K562 (cell line): ENCODE results near the gene ERAL1. TPM values are rescaled to one million over a fixed set of nuclear protein-coding genes. Genes with fewer than 3 reads are reported as not detected.
A peak's percentile ranks its signal among the peaks of the same experiment; 100 is the strongest.

Experiments used
- ATF7 ChIP-seq: fragments of 450-650 bp; IDR thresholded peaks from 2 replicates; pipeline ENCODE4 v1.7.1; 2014; ENCODE audit warnings: mild to moderate bottlenecking, moderate library complexity
- BHLHE40 ChIP-seq: IDR thresholded peaks from 2 replicates; pipeline ENCODE4 v1.6.1; 2011; ENCODE audit warnings: low read length, improper control_type of control experiment
- CREB1 ChIP-seq, 2 experiments: sonication (generic) in 1 of 2; formaldehyde crosslinking in 1 of 2; IDR thresholded peaks; 2 replicates each; pipeline versions ENCODE4 v1.6.1 to v1.8.0; 2012 to 2022; ENCODE audit warnings: inconsistent platforms in 1 of 2, mild to moderate bottlenecking in 1 of 2, missing genetic modification reagents in 1 of 2, moderate library complexity in 1 of 2
- EHMT2 ChIP-seq: fragments of 450-650 bp; IDR thresholded peaks from 2 replicates; pipeline ENCODE4 v1.6.1; 2018; ENCODE audit warnings: antibody characterized with exemption
- HNRNPUL1 ChIP-seq: fragments of 200-400 bp; formaldehyde crosslinking; IDR thresholded peaks from 2 replicates; pipeline ENCODE4 v1.6.1; 2017; ENCODE audit warnings: low read length
- JUND ChIP-seq, 2 experiments: IDR thresholded peaks; 2 replicates in 1 of 2; 3 replicates in 1 of 2; pipeline ENCODE4 v1.6.1; 2011; ENCODE audit warnings: borderline replicate concordance in 2 of 2, low read depth in 2 of 2, low read length in 2 of 2, improper control_type of control experiment in 1 of 2, missing biosample characterization in 1 of 2, missing genetic modification characterization in 1 of 2, missing genetic modification reagents in 1 of 2
- KAT7 ChIP-seq: sonication (generic); formaldehyde crosslinking; IDR thresholded peaks from 2 replicates; pipeline ENCODE4 v1.8.0; 2022; ENCODE audit warnings: missing genetic modification reagents, mild to moderate bottlenecking, borderline replicate concordance
- MCM2 ChIP-seq: fragments of 450-650 bp; IDR thresholded peaks from 2 replicates; pipeline ENCODE4 v1.6.1; 2017; ENCODE audit warnings: low read depth, mild to moderate bottlenecking
- PCBP1 ChIP-seq: fragments of 200-400 bp; formaldehyde crosslinking; IDR thresholded peaks from 2 replicates; pipeline ENCODE4 v1.6.1; 2018; ENCODE audit warnings: mild to moderate bottlenecking, low read depth, low read length; ENCODE audit not compliant: poor library complexity, severe bottlenecking
- PHTF2 ChIP-seq: fragments of 250-450 bp; sonication (Bioruptor Pico); IDR thresholded peaks from 2 replicates; pipeline ENCODE4 v1.5.0; 2021; ENCODE audit warnings: mild to moderate bottlenecking
- POLR2A ChIP-seq: fragments of 450-650 bp; conservative IDR thresholded peaks from 2 replicates; pipeline ENCODE4 v1.6.1; 2016
- SMARCE1 ChIP-seq: fragments of 450-650 bp; IDR thresholded peaks from 2 replicates; pipeline ENCODE4 v1.7.1; 2016; ENCODE audit warnings: mild to moderate bottlenecking
- ZNF174 ChIP-seq: fragments of 250-450 bp; sonication (Bioruptor Pico); IDR thresholded peaks from 2 replicates; pipeline ENCODE4 v1.4.0; 2020; ENCODE audit warnings: mild to moderate bottlenecking
- ZNF695 ChIP-seq: fragments of 450-650 bp; formaldehyde crosslinking; IDR thresholded peaks from 2 replicates; pipeline ENCODE4 v1.4.0; 2020; ENCODE audit warnings: mild to moderate bottlenecking, moderate library complexity
- polyA plus RNA-seq, 8 experiments: library from polyadenylated mRNA; depleted of rRNA in 4 of 8; stranded (reverse) in 5 of 8; unstranded in 3 of 8; fragments of >200 nt; fragmentation: Nextera tagmentation in 2 of 8; fragmentation: Illumina TruSeq in 1 of 8; extraction: Ambion mirVana in 2 of 8; extraction: Trizol in 1 of 8; gene quantifications; 2 replicates each; pipeline versions ENCODE4 v1.2.1 to v1.2.3, GENCODE V29; 2011 to 2014; ENCODE audit warnings: inconsistent platforms in 1 of 8, missing spikeins in 1 of 8
- total RNA-seq, 7 experiments: library from RNA; depleted of rRNA in 6 of 7; stranded (reverse); fragments of >200 nt in 6 of 7; fragmentation: Illumina TruSeq in 2 of 7; extraction: Trizol in 2 of 7; gene quantifications; 2 replicates each; pipeline versions ENCODE4 v1.2.1 to v1.2.3, GENCODE V29; 2011 to 2021; ENCODE audit warnings: low replicate concordance in 1 of 7
- TF ChIP-seq, protein P1 (sequence below): fragments of 250-450 bp; sonication (Bioruptor Pico); IDR thresholded peaks from 2 replicates; pipeline ENCODE4 v1.4.0; 2020
- TF ChIP-seq, protein P2 (sequence below): fragments of 250-450 bp; sonication (Bioruptor Pico); IDR thresholded peaks from 2 replicates; pipeline ENCODE4 v1.5.0; 2022; ENCODE audit warnings: mild to moderate bottlenecking
- TF ChIP-seq, protein P3 (sequence below), 2 experiments: fragments of 250-450 bp in 1 of 2; fragments of 450-650 bp in 1 of 2; sonication (Bioruptor Pico) in 1 of 2; IDR thresholded peaks; 2 replicates each; pipeline versions ENCODE4 v1.6.1 to v1.8.0; 2016 to 2021; ENCODE audit warnings: mild to moderate bottlenecking in 2 of 2, moderate library complexity in 2 of 2, missing compliant biosample characterization in 1 of 2, missing genetic modification characterization in 1 of 2
- TF ChIP-seq, protein P4 (sequence below): IDR thresholded peaks from 2 replicates; pipeline ENCODE4 v1.6.1; 2014; ENCODE audit warnings: antibody characterized with exemption

Gene ERAL1
- total and polyA plus RNA-seq, 9 of the 15 experiments (the other 6 are each of a cell fraction or from before 2014, with no cell fraction given): 37.5 to 351 (median 106) TPM

DNA sequence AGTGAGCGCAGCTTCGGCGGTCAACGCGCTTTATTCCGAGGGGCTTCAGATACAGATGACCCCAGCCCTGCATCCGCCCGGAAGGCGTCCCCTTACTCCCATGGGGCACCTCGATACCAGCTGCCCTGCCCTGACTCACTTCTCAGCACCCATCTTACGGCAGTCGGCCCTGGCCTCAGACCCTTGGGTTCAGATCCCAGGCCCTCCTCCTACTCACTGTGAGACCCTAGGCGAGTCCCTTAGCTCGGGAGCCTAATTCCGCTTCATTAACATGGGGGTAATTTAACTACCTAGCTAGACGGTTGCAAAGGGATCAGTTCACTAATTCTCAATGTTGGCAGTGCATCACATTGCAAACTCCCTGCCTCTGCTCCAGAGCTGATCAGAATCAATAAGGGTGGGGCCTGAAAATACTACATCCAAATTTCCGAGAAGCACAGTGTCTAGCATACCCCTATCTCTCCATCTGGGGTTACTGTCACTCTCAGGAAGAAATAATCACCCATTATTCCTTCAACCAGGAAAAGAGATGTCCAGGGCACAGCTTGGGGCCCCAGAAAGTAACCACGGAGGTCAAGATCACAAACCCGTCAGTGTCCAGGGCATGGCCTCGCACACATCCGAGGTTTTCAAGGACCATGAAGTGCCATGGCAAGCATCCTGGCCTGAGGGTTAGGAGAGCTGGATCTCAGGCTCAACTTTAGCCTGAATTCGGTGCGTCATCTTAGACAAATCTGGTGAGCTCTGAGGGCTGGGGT lies 43.1 kb downstream of the ERAL1 start (continued):
- TF ChIP-seq, protein P1, sequence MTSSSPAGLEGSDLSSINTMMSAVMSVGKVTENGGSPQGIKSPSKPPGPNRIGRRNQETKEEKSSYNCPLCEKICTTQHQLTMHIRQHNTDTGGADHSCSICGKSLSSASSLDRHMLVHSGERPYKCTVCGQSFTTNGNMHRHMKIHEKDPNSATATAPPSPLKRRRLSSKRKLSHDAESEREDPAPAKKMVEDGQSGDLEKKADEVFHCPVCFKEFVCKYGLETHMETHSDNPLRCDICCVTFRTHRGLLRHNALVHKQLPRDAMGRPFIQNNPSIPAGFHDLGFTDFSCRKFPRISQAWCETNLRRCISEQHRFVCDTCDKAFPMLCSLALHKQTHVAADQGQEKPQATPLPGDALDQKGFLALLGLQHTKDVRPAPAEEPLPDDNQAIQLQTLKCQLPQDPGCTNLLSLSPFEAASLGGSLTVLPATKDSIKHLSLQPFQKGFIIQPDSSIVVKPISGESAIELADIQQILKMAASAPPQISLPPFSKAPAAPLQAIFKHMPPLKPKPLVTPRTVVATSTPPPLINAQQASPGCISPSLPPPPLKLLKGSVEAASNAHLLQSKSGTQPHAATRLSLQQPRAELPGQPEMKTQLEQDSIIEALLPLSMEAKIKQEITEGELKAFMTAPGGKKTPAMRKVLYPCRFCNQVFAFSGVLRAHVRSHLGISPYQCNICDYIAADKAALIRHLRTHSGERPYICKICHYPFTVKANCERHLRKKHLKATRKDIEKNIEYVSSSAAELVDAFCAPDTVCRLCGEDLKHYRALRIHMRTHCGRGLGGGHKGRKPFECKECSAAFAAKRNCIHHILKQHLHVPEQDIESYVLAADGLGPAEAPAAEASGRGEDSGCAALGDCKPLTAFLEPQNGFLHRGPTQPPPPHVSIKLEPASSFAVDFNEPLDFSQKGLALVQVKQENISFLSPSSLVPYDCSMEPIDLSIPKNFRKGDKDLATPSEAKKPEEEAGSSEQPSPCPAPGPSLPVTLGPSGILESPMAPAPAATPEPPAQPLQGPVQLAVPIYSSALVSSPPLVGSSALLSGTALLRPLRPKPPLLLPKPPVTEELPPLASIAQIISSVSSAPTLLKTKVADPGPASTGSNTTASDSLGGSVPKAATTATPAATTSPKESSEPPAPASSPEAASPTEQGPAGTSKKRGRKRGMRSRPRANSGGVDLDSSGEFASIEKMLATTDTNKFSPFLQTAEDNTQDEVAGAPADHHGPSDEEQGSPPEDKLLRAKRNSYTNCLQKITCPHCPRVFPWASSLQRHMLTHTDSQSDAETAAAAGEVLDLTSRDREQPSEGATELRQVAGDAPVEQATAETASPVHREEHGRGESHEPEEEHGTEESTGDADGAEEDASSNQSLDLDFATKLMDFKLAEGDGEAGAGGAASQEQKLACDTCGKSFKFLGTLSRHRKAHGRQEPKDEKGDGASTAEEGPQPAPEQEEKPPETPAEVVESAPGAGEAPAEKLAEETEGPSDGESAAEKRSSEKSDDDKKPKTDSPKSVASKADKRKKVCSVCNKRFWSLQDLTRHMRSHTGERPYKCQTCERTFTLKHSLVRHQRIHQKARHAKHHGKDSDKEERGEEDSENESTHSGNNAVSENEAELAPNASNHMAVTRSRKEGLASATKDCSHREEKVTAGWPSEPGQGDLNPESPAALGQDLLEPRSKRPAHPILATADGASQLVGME (CRISPR knock-in tag): 0 out of 2 replicates have a peak, but pooled peaks have one; percentile 4
- TF ChIP-seq BHLHE40: 0 out of 2 replicates have a peak, but pooled peaks have one; percentile 1
- no peak for TF ChIP-seq EHMT2
- TF ChIP-seq, protein P2, sequence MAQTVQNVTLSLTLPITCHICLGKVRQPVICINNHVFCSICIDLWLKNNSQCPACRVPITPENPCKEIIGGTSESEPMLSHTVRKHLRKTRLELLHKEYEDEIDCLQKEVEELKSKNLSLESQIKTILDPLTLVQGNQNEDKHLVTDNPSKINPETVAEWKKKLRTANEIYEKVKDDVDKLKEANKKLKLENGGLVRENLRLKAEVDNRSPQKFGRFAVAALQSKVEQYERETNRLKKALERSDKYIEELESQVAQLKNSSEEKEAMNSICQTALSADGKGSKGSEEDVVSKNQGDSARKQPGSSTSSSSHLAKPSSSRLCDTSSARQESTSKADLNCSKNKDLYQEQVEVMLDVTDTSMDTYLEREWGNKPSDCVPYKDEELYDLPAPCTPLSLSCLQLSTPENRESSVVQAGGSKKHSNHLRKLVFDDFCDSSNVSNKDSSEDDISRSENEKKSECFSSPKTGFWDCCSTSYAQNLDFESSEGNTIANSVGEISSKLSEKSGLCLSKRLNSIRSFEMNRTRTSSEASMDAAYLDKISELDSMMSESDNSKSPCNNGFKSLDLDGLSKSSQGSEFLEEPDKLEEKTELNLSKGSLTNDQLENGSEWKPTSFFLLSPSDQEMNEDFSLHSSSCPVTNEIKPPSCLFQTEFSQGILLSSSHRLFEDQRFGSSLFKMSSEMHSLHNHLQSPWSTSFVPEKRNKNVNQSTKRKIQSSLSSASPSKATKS: no peak
- TF ChIP-seq POLR2A: peak; percentile 43
- TF ChIP-seq MCM2: no peak
- TF ChIP-seq CREB1 (IDR thresholded peaks at IDR 0.05): no peak
- no peak for TF ChIP-seq CREB1 (CRISPR knock-in tag; IDR thresholded peaks at IDR 0.05)
- TF ChIP-seq PHTF2 (CRISPR knock-in tag): no peak
- no peak for TF ChIP-seq ZNF174 (CRISPR knock-in tag)
- TF ChIP-seq ATF7: no peak
- TF ChIP-seq JUND (IDR thresholded peaks at IDR 0.05; ENCODE audit: borderline replicate concordance, low read depth, low read length): no peak
- no peak for TF ChIP-seq JUND (tag; IDR thresholded peaks at IDR 0.05; ENCODE audit: borderline replicate concordance, low read depth, low read length)
- peak; percentile 64; the same call in 1 of the 2 replicates for TF ChIP-seq KAT7 (CRISPR knock-in tag)
- no peak for TF ChIP-seq PCBP1
- no peak for TF ChIP-seq ZNF695
- TF ChIP-seq HNRNPUL1: no peak
- TF ChIP-seq, protein P3, sequence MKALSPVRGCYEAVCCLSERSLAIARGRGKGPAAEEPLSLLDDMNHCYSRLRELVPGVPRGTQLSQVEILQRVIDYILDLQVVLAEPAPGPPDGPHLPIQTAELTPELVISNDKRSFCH (CRISPR knock-in tag; IDR thresholded peaks at IDR 0.05): no peak
- TF ChIP-seq, protein P3 (tag; IDR thresholded peaks at IDR 0.05): peak; percentile 10; the same call in 1 of the 2 replicates
- TF ChIP-seq, protein P4, sequence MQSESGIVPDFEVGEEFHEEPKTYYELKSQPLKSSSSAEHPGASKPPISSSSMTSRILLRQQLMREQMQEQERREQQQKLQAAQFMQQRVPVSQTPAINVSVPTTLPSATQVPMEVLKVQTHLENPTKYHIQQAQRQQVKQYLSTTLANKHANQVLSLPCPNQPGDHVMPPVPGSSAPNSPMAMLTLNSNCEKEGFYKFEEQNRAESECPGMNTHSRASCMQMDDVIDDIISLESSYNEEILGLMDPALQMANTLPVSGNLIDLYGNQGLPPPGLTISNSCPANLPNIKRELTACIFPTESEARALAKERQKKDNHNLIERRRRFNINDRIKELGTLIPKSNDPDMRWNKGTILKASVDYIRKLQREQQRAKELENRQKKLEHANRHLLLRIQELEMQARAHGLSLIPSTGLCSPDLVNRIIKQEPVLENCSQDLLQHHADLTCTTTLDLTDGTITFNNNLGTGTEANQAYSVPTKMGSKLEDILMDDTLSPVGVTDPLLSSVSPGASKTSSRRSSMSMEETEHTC: 0 out of 2 replicates have a peak, but pooled peaks have one; percentile 30
- TF ChIP-seq SMARCE1: no peak
